IPS DF 6.9 (cell line): ENCODE measurements around the gene PDE8B.

Source experiments
- DNase-seq: peaks from one replicate; pipeline ENCODE4 v3.0.0-alpha.2; 2013; ENCODE audit warnings: low read depth, low spot score
- H3K27ac ChIP-seq: one replicate; pipeline ENCODE4 v1.5.1; 2013; ENCODE audit warnings: low read length, control low read depth
- H3K27me3 ChIP-seq: 2 replicates; pipeline ENCODE4 v1.6.1; 2013; ENCODE audit warnings: mild to moderate bottlenecking, low read length; ENCODE audit not compliant: control insufficient read depth, insufficient read depth
- H3K36me3 ChIP-seq: 2 replicates; pipeline ENCODE4 v1.6.1; 2013; ENCODE audit warnings: low read length; ENCODE audit not compliant: control insufficient read depth, insufficient read depth
- H3K4me1 ChIP-seq: 2 replicates; pipeline ENCODE4 v1.6.1; 2013; ENCODE audit warnings: low read length; ENCODE audit not compliant: control insufficient read depth, insufficient read depth
- H3K4me3 ChIP-seq: 2 replicates; pipeline ENCODE4 v1.5.1; 2013; ENCODE audit warnings: mild to moderate bottlenecking, low read length
- H3K9me3 ChIP-seq: 2 replicates; pipeline ENCODE4 v1.6.1; 2013; ENCODE audit warnings: low read length, inconsistent platforms; ENCODE audit not compliant: control insufficient read depth, insufficient read depth
- WGBS: extraction: QIAGEN DNeasy Blood & Tissue Kit; methylation state at CpG from one replicate; pipeline ENCODE4 v1.1.7; 2013; ENCODE audit warnings: mixed read lengths, missing lambda C conversion rate; ENCODE audit not compliant: insufficient read length, insufficient coverage; 5-methylcytosine and 5-hydroxymethylcytosine counted together

Gene PDE8B

DNA sequence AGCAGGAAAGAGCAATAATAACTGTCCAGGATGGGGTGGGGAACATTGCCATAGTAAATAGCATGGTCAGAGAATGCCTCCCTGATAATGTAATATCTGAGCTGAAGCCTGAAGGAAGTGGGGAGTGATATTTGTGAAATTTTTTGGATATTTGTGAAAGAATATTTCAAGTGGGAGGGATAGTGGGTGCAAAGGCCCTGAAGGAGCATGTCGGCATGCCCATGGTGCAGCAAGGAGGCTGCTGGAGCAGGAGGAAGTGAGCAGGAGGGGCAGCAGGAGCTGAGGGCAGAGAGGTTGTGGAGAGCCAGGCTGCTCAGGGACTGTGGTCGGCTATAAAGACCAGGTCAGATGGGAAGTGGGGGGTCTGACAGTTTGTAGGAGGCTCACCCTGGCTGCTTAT is 21.1 kb upstream of the PDE8B start:
- no peaks in the 10 kb centered on the region for H3K36me3 ChIP-seq
- no peak overlapping the region for H3K4me3 ChIP-seq
- no peaks in the 10 kb centered on the region; the same call in 1 of the 2 replicates for H3K27me3 ChIP-seq
- no peak overlapping the region for H3K27ac ChIP-seq
- WGBS = no CpG with 5 or more reads among the region's 2 CpGs
- H3K9me3 ChIP-seq = no peaks in the 10 kb centered on the region
- DNase-seq = no peak
- H3K4me1 ChIP-seq = no peaks in the 10 kb centered on the region

DNA sequence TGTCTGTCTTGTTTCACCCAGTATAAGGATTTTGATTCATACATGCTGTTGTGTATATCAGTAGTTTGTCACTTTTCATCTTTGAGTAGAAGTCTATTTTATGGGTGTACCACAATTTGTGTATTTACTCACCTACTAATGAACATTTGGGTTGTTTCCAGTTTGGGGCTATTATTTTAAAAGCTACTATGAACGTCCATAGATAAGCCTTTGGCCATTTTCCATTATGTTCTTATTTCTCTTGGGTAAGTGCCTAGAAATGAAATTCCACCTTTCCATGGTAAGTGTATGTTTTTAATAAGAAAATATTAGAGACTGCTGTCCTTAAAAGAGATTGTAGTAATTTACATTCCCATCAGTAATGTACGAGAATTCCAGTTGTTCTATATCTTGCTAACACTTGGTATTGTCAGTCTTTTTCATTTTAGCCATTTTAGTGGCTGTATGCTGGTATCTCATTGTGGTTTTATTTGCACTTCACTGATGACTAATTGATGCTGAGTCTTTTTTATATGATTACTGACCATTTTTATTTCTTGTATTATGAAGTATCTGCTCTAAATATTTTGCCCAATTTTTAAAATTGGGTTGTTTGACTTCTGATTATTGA is 17.9 kb upstream of the PDE8B start:
- Histone ChIP-seq H3K4me1 (no peaks in the 10 kb centered on the region), H3K27ac (no peak overlapping the region), H3K27me3 (no peaks in the 10 kb centered on the region; the same call in 1 of the 2 replicates), H3K9me3 (no peaks in the 10 kb centered on the region), H3K36me3 (no peaks in the 10 kb centered on the region), H3K4me3 (no peak overlapping the region)
- no peak for DNase-seq
- no CpG with 5 or more reads among the region's 2 CpGs for WGBS

DNA sequence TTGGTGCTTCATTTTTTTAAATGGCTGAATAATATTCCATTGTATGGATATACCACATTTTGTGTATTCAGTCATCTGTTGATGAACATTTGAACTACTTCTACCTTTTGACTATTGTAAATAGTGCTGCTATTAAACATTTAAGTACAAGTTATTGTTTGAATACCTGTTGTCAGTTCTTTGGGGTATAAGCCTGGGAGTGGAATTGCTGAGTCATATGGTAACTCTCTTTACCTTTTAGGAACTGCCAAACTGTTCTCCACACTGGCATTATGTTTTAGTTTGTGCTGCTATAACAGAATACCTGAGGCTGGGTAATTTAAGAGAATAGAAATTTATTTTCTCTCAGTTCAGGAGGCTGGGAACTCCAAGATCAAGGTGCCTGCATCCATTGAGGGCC is 15.7 kb upstream of the PDE8B start:
- DNase-seq = no peak
- Histone ChIP-seq H3K27me3 (no peaks in the 10 kb centered on the region; the same call in 1 of the 2 replicates), H3K9me3 (no peaks in the 10 kb centered on the region), H3K36me3 (no peaks in the 10 kb centered on the region), H3K4me3 (no peak overlapping the region), H3K27ac (no peak overlapping the region), H3K4me1 (no peaks in the 10 kb centered on the region)

DNA sequence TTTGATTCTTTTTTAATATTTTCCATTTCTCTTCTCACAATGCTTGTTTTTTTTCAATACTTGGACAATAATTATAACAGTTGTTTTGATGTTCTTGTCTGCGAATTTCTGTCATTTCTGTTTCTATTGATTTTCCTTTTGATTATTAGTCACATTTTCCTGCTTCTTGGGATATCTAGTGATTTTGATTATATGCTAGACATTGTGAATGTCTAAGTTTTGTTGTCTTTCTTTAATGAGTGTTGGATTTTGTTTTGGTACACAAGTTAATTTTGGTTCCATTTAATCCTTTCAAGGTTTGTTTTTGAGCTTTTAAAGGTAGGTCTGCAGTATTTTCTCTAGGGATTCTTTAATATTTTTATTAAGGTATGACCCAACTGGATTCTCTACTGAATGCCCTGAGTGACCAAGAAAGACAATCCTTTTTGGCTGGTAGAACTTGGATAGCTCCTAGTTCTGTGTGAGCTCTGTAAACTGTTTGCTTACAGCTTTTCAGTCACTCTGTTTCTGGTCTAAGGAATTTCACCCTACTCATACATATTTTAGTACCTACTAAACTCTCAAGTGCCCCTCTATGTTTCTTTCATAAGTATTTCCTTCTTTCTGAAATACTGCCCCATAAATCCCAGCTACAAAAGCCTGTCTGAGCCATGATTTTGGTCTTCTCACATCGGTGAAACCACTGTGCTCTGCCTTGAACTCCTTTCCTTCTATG is 12.5 kb upstream of the PDE8B start:
- Histone ChIP-seq H3K4me3 (no peak overlapping the region), H3K27me3 (no peaks in the 10 kb centered on the region), H3K36me3 (no peaks in the 10 kb centered on the region), H3K9me3 (no peaks in the 10 kb centered on the region), H3K4me1 (no peaks in the 10 kb centered on the region), H3K27ac (no peak overlapping the region)
- DNase-seq = no peak
- WGBS = no CpG with 5 or more reads among the region's 2 CpGs

DNA sequence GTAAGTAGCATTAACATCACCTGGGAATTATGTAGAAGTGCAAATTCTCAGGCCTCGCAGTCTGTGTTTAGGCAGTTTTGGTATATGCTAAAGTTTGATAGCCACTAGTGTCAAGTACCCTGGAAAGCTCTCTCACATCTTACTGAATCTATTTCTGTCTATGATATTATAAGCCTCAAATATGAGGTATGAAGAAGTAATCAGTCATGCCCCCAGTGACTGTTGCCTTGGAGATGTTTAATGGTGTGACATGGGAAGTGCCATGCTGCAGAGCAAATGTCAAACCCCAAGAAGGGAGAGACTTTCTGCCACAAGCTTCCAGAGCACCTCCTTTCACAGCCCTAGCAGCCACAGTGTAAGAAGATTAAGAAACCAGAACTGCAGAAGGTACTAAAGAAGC is 9.8 kb upstream of the PDE8B start:
- H3K27ac ChIP-seq = no peak overlapping the region
- H3K4me3 ChIP-seq = no peak overlapping the region
- DNase-seq = no peak
- H3K36me3 ChIP-seq = no peaks in the 10 kb centered on the region
- no peaks in the 10 kb centered on the region for H3K27me3 ChIP-seq
- H3K9me3 ChIP-seq = no peaks in the 10 kb centered on the region
- no CpG with 5 or more reads among the region's 1 CpG for WGBS
- no peaks in the 10 kb centered on the region for H3K4me1 ChIP-seq

DNA sequence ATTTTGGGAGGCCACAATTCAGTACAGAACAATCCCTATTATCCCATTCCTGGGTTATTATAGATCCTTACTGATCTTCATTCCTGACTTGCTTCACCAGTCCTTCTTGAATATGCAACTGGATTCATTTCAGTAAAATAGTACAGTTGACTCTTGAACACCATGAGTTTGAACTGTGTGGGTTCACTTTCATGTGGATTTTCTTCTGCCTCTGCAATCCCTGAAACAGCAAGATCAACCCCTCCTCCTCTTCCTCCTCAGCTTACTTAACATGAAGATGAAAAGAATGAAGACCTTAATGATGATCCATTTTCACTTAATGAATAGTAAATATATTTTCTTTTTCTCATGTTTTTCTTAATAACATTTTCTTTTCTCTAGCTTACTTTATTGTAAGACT is 8.3 kb upstream of the PDE8B start:
- Histone ChIP-seq H3K4me3 (no peak overlapping the region), H3K4me1 (no peaks in the 10 kb centered on the region), H3K27ac (no peak overlapping the region), H3K36me3 (no peaks in the 10 kb centered on the region), H3K9me3 (no peaks in the 10 kb centered on the region), H3K27me3 (no peaks in the 10 kb centered on the region)
- DNase-seq = no peak

DNA sequence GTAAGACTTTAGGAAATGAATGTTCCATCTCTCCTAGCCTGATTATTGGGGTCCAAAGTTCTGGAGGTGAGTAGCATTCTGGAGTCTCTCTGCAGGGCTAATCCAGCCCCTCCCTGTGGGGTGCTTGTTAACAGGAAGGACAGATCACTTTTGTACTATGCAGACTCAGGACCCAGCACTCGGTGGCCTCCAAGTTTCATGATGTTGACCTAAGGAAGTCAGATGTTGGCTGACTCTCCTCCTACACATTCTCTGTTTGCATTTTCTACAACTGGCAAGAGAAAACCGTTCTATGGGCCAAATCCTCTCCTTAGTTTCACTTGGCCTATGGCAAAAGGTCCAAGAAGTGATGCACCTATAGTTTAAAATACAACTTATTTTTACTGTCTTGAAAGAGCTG is 5.5 kb upstream of the PDE8B start:
- peaks cover 16% of the 10 kb centered on the region; the same call in 1 of the 2 replicates for H3K27me3 ChIP-seq
- DNase-seq = no peak
- no peaks in the 10 kb centered on the region for H3K36me3 ChIP-seq
- no peak overlapping the region for H3K4me3 ChIP-seq
- no peaks in the 10 kb centered on the region for H3K4me1 ChIP-seq
- no peaks in the 10 kb centered on the region for H3K9me3 ChIP-seq
- H3K27ac ChIP-seq = no peak overlapping the region
- WGBS = no CpG with 5 or more reads among the region's 2 CpGs

DNA sequence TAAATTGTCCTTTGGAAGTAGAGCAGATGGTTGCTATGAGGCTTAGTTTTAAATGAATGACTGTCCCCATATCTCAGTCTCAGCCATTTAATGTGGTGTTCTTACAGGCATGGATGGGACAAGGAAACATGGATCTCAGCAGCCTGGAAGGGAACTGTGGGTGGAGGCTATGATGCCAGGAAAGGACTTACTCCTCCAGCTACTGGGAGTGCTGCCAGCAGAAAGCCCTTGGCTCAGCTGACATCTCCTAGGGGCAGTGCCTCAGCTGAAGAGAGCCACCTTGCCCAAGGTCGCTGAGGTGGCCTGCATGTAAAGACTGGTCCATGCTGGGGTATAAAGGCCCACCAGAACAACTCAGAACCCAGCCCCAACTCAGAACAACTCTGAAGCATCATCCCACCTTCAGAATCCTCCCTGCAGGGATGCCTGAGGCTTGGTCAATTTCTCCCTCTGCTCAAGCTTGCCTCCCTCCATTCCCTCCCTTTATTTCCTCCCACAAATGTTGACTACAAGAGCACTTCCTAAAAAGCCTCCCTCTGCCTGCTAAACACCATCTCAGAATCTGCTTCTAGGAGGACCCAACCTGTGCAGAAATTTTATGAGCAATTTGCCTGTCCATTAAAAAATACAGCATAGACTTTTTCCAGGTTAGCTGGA is 1.8 kb upstream of the PDE8B start:
- H3K36me3 ChIP-seq = no peaks in the 10 kb centered on the region
- H3K4me3 ChIP-seq = no peak overlapping the region
- peaks cover 32% of the 10 kb centered on the region for H3K27me3 ChIP-seq
- H3K9me3 ChIP-seq = no peaks in the 10 kb centered on the region
- DNase-seq = no peak
- H3K27ac ChIP-seq = no peak overlapping the region
- H3K4me1 ChIP-seq = no peaks in the 10 kb centered on the region; the same call in 1 of the 2 replicates
- WGBS = no CpG with 5 or more reads among the region's 1 CpG

DNA sequence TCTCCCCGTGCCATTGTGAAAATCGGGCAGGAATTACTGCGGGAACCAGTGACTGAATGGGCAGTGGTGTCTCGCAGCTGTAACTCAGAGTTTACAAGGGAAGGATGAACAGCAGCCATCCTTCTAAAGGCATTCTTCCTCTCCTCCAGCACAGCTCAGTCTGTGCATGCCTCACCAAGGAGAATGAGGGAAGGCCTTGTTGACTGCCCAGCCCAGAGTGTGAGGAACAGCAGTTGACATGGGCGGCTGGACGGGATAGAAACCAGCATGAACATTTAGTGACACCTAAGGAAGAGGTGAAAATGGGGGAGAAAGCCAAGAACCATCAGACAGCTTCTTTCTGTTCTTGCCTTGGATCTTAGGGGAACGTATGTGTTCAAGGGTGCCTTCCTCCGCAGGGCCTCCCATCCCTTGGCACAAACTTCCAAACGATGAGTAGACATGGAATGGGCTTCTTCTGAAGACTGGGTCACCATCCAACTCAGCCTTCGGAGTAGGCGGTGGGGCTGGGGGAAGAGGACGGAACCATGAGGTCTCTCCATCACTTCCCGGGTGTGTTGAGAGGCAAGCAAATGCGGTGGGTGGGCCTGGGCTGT is 887 bp upstream of the PDE8B start:
- Histone ChIP-seq H3K27ac (no peak overlapping the region), H3K27me3 (peaks cover 32% of the 10 kb centered on the region), H3K4me1 (no peaks in the 10 kb centered on the region; the same call in 1 of the 2 replicates), H3K9me3 (no peaks in the 10 kb centered on the region), H3K36me3 (no peaks in the 10 kb centered on the region), H3K4me3 (peak overlapping the region; percentile 38; the same call in 1 of the 2 replicates)
- WGBS = no CpG with 5 or more reads among the region's 14 CpGs
- no peak for DNase-seq

DNA sequence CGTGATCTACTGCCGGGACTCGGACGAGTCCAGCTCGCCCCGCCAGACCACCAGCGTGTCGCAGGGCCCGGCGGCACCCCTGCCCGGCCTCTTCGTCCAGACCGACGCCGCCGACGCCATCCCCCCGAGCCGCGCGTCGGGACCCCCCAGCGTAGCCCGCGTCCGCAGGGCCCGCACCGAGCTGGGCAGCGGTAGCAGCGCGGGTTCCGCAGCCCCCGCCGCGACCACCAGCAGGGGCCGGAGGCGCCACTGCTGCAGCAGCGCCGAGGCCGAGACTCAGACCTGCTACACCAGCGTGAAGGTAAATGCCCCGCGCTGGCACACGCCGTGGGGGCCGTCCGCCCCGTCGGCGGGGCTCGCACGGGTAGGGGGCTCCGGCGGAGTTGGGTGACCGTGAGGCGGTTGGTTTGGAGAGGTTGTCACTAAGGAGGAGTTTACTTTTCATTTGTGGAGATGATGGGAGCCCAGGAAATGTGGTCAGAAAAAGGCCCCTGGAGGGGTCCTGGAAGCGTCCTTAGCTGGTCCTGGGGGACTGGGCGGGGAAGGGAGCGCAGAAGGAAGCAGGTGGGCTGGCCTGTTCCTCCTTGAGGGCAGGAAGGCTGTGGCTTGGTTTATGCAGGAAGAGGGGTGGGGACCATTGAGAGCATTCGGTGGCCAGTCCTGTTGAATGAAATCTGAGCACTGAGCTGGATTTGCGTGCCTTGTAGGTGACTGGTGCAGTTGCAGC is 647 bp downstream of the PDE8B start:
- Histone ChIP-seq H3K27ac (no peak overlapping the region), H3K4me1 (no peaks in the 10 kb centered on the region; the same call in 1 of the 2 replicates), H3K36me3 (no peaks in the 10 kb centered on the region), H3K4me3 (peak overlapping the region; percentile 38), H3K9me3 (no peaks in the 10 kb centered on the region), H3K27me3 (peaks cover 34% of the 10 kb centered on the region)
- no peak for DNase-seq
- WGBS = no CpG with 5 or more reads among the region's 61 CpGs
